Measurements from ENCODE around the gene XPNPEP2.

XPNPEP2 gene

DNA sequence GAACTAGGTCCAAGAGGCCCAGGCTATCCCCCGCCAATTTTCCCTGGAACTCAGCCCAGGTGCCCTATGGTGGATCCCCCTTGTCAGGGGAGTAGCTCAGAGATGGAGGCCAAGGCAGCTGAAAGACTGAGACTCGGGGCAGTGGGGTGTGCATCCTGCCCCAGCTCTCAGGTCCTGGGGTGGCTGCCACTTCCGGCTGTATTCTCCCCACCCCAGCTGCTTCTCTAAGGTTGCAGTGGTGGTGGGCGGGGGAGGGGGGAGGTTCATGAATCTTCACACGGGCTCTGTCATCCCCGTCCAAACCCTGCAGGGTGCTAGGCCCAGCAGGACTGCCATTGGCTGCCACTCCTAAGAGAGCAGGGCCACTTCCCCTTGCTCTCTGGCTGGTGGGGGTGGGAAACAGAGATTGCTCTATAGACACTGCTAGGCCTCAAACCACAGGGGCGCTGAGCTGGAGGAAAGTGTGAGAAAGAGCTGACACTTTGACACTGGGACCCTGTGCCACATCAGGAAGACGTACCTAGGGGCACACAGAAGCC, 42.4 kb downstream of the XPNPEP2 start:
- DNase-seq: peak; percentile 89

DNA sequence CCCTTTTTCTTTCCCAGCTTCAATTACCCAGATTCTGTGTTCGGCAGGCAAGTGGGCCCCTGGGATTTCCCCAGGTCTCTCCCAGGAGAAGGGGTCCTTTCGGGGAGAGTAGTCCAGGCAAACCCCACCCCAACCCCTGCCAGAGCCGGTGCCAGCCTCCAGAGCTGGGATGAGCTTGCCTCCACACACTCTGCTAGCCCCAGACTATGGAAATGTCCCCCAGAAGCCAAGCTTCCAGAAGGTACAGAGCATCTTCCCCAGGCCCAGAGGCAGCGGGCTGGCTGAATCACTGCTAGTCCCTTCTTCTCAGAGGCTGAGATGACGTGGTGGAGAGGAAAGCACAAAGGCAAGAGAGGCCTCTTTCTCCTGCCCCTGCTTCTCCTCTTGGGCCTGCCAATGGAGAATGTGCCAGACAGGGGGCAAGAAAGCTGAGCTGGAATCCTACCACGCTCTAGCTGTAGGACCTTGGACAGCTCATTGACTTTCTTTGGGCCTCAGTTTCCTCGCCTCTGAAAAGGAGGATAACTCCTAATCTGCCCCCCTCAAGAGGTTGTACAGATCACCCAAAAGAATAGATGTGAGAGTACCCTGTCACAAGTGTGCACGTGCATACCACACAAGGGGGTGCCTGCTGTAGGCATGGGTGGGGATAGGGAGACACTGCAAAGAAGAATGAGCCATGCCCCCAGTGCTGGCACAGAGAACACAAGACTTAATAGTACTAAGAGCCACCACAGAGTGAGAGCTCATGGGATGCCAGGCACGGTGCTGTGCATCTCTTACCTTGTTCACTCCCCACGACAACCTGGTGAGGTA, 43.1 kb downstream of the XPNPEP2 start:
- DNase-seq: no peak

DNA sequence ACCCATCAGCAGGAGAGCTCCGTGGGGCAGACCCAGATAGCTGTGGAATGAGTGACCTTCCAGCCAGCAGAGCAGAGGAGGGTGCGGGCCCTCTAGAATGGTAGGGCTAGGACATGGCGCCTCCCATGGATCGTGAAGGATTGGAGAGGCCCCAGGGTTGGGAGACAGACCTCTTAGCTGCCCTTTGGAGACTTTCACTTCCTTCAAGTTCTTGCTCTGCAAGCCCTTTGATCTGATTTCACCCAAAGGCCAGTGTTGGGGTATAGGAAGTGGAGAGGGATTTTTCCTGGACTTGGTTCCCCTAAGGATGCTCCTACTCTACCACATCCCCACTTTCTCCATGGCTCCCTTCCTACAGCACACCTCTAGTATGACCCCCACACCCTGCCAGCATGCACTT, 43.9 kb downstream of the XPNPEP2 start:
- DNase-seq: no peak

DNA sequence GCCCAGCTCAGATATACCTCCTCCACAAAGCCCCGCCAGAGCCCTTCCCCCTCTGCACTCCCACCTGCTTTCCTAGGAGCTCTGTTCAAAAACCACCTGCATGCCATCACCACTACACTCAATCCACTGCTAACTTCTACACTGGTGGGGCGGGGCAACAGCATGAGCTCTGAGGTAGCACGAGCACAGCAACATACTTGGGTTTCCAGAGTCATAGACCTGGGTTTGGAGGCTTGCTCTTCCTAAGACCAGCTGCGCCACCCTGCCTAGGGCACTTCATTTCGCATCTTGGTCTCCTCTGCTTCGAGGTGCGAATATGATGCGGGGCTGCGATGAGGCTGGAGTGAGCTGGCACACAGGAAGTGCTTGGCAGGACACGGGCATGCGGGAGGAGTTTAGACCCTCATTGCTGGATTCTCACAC, 44.5 kb downstream of the XPNPEP2 start:
- no peak for DNase-seq

DNA sequence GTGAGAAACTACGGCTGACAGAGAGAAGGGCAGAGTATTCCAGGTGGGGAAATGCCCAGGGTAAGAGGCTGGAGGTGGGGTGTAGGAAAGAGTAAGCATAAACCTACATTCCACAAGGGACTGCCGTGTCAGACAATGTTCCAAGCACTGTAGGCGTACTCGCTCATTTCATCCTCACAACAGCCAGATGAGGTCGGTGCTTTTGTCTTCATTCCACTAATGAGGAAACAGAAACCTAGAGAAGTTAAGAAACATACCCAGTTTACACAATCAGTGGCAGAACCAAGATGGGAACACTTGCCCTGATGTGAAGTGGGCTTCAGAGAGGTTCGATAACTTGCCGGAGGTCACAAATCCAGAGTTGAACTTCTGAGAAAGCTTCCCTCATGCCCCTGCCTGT, 45.6 kb downstream of the XPNPEP2 start:
- DNase-seq: no peak

DNA sequence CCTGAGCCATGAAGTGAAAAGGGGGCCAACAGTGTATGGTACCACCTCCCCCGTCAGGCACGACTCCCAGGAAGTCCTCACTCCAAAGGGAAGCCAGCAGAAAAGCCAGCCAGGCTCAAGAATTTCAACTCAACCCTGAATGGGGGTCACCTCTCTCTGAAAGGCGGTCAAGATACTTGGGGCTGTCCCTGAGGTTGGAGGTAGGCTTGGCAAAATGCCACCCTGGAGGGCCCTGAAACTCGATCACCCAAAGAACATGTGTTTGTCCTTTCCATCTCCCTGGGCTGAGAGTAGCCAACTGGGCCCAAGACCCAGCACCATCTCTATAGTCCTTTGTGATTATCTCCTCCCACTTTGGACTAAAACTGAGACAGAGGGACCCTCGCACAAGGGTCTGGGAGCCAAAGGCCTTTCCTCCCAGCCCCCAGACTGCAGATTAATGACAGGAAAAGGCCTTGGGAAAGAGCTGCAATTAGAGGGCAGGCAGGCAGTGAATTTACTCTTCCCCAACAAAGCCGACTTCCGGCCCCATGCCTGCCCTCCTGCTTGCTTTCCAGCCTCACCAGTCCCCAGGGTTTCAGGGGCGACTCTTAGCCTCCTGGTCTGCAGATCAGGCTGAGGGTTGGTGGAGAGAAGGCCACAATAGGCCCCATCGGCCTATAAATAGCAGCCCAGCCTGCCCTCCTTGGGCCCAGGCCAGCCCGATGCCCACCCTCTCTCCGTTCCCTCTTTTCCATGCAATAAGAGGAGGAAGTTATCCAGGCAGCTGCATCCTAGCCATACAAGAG, 46.6 kb downstream of the XPNPEP2 start:
- no peak for DNase-seq

DNA sequence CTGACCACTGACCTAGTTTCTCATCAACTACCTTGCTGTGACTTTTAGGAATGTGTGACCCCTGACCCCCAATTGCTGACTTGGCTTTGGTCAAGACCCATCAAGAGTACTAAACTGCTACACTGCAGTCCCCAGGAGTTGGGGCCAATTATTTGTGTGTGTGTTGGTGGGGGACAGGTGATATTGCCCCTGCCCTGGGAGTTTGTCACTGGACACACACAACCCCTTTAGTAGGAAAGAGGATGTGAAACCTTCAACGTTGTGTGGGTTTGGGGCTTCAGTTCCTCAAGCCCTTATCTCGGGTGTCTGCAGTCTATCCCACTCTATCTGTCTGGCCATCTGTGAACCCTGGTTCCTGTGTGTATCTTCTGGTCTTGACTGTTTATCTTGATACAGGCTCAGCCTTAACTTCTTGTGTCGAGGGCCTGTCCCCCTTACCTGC, 47.5 kb downstream of the XPNPEP2 start:
- no peak for DNase-seq

DNA sequence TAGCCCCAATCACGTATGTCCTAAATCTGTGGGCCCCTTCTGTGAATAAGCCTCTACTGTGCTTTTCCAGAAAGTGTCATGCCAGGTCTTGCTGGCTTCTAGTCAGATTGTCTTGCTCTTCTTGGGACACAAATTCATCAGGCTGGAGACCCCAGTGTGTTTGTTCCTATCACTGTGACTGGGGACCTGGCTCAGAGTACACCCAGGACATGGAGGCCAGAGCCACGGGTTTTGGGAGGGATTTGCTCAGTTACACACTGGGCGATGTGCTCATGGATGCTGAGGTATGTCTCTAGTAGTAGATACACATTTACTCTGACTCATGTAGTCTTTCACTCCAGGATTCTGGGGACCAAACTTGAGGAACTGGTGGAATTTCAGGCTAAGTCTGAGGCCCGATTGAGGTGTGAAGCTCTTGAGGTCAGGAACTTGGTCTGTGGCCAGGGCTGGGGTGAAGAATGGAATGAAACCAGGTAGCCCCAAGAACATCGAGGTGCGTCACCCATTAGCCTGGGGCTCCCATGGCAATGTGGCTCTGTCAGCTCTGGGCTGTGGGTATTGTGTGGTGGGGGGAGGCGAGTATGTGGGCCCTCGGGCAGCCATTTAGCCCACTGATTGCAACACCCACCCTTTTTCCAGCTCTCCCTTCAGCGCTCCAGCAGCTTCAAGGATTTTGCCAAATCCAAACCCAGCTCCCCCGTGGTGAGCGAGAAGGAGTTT, 48.7 kb downstream of the XPNPEP2 start:
- no peak for DNase-seq

DNA sequence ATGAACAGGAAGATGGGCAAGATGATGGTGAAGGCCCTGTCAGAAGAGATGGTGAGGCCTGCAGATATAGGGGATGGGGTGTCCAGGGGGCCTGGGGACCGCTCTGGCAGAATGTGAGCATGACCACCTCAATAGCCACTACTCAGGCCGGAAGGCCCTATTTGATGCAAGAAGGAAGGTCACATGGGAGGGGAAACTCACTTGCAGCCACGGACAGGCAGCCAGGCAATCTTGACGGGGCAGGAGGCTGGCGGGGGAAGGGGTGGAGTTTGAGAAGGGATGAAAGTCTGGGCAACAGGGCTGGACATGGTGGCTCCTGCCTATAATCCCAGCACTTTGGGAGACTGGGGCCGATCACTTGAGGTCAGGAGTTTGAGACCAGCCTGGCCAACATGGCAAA, 49.7 kb downstream of the XPNPEP2 start:
- no peak for DNase-seq

DNA sequence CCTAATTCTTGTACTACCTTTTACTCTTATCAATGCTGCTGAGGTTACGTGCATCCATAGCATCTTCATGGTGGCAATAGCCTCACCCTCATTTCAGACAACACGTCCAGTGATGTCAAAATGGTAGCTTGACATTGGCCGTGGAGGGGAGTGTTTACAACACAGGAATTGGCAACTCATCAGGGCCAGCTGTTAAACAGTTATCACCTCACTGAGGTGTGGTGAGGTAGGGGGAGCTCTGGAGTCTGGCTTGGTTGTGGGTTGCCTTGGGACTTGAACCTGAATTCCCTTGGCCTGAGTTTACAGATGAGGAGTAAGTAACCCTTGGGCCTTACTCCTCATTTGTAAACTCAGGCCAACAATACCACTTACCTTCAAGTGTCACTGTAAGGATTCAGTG, 51.4 kb downstream of the XPNPEP2 start:
- no peak for DNase-seq

DNA sequence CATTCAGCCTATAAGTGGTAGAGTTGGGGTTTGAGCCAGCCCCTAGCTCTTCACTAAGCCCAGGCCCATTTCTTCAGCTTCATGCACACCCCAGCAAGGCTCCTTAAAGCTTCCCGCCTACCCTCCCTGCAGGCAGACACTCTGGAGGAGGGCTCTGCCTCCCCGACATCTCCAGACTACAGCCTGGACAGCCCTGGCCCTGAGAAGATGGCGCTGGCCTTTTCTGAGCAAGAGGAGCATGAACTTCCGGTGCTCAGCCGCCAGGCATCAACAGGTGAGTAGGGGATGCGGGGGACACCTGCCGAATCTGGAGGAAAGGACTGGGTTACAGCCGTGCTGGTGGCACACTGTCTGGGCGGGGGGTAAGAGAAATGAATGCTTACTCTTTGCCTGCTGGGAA, 52.0 kb downstream of the XPNPEP2 start:
- DNase-seq: no peak

DNA sequence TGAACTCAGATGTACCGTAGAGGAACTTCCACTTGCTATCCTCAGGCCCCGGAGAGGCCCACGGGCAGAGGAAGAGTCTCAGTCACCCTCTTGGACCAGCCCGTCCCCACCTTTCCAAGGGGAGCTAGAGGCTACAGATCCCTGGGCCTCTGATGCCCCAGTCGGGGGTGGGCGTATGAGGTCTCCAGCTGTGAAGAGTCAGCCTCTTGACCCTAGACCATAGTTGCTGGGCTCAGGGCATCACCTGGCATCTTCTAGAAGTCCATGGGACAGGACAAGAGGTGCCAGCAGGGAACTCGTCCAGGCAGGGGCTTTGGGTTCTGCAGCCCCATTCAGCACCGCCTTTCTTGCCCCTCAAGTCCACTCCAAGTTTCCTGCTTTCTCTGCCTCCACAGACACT, 52.6 kb downstream of the XPNPEP2 start:
- no peak for DNase-seq

DNA sequence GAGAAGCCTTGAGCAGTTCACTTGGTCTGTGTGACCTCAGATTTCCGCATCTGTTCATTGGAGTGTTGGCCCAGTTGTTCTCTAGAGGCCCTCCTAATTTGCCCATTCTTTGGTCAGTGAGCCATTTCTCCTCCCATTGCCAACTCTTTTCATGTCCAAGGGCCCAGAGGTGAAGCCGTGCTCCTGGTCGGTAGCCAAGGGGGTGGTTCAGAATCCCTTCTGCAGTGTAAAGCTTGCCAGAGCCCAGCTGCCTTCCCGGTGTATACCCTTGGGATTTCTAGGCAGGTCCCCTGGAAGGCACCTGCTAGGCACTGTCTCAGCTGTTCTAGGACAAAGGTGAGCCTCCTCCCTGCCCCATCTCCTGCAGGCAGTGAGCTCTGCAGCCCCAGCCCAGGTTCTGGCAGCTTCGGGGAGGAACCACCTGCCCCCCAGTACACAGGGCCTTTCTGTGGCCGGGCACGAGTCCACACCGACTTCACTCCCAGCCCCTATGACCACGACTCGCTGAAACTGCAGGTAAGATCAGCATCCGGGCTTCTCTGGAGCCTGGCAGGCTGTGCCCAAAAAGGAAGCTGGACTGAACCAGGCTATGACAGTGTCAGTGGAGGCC, 53.3 kb downstream of the XPNPEP2 start:
- DNase-seq: no peak

DNA sequence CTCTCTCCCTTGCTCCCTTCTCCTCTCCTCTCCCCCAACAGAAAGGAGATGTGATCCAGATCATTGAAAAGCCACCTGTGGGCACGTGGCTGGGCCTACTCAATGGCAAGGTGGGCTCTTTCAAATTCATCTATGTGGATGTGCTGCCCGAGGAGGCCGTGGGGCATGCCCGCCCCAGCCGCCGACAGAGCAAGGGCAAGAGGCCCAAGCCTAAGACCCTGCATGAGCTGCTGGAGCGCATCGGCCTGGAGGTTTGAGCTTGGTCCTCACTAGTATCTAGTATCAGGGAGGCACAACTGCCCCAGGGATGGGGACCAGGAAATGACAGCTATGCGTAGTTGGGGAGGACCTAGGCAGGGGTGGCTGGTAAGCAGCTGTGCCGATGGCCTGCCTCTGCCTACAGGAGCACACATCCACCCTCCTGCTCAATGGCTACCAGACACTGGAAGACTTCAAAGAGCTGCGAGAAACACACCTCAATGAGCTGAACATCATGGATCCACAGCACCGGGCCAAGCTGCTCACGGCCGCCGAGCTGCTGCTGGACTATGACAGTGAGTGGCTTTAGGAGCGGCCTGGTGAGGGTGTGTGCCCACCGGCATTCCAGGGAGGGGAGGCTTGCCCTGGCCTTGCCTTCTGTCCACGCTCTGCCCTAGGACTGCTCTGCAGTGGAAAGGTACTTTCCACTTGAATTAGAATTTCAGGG, 54.0 kb downstream of the XPNPEP2 start:
- no peak for DNase-seq

DNA sequence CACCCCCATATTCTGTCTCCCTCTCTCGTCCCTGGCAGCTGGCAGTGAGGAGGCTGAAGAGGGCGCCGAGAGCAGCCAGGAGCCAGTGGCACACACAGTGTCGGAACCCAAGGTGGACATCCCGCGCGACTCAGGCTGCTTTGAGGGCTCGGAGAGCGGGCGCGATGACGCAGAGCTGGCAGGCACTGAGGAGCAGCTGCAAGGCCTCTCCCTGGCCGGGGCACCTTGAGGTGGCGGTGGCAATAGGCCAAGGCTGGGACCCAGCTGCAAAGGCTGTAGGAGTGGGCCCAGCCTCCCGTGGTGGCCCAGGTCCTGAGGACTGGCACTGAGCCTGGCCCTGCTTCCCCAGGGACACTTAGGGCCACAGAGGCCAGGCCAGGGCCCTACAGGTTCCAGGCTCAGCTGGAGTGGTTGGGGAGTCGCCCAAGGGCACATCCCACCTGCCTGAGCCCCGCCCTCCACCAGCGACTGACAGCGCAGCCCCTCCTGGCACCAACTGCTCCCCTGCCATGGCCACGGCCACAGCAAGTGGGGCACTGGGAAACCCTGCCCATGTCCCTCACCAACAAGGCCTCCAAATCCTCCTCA, 54.9 kb downstream of the XPNPEP2 start:
- no peak for DNase-seq

DNA sequence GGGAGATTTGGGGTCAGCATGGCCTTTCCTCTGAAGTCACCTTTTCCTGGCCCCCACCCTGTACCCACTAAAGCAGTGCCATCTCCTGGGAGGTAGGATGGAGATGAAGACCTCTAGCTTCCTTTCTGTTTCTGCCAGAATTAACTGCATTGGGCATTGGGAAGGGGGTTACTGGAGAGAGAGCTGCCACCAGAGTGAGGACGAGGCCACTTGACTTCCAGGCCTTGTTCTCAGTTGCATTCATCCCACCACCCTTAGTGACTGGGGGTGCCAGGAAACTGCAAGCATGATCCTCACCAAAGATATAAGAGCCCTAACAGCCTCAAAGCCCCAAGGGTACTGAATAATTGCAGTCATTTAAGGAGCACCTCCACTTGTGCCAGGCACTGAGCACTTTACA, 56.8 kb downstream of the XPNPEP2 start:
- no peak for DNase-seq

DNA sequence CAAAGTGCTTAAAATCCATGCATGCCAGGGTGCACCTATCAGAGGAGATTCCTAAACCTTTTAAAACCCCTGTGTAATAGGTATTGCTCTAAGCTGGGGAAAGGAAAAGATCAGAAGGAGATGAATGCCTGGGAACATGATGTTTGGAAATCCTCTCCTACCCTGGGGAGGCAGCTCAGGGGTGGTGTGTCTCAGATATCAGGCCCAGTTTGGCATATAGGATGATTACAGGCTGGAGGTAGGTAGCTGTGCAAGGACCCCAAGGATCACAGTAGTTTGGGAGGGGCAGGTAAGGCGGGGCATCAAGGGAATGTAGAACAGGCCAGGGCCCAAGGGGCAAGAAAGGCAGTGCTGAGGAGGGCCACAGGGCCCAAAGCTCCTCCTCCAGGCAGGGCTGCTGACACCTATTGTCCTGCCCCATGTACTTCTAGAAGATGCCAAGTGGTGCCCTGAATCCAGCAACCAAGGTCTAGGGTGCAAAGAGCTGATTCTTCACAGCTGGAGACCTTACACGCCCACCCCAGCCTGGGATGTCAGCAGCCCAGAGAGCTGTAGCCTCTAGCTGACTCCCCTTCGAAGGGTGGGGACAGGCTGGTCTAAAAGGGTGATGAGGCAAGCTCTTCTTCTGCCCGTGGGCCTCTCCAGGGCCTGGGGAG, 58.6 kb downstream of the XPNPEP2 start:
- DNase-seq: no peak

DNA sequence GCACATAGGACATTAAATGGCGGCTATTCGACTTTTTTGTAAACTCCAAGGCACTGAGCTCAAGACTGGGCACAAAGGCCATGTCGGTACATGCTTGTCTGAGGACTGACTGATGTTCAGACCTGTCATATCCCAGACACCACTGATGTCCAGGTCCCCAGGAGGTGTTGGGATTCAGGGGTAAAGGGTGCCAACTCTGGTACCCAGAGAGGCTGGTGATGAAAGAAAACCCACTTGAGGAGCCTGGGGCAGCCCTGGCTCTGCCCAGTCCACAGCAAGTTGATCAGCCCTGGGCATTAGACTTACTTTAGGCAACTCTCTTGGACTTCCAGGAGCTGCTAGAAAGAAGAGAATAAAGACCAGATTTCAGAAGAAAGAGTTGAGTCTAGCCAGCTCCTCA, 59.7 kb downstream of the XPNPEP2 start:
- no peak for DNase-seq

DNA sequence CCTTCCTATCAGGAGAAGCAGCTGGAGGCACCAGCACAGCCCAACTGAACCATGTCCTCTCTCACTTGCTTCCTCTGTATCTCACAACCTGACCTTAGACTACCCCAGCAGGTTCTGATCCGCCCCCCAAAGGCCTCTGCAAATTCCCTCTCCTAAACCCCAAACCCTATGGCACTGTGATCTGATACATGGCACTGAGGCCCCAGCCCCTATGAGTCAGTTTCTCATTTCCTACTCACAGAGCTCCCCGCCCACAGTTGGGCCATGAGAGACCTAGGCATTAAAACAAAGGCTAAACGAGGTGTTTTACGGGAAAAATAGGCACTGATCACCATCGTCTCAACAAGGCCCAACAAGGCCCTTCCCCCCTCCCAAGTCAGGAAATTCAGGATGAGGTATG, 60.1 kb downstream of the XPNPEP2 start:
- no peak for DNase-seq

DNA sequence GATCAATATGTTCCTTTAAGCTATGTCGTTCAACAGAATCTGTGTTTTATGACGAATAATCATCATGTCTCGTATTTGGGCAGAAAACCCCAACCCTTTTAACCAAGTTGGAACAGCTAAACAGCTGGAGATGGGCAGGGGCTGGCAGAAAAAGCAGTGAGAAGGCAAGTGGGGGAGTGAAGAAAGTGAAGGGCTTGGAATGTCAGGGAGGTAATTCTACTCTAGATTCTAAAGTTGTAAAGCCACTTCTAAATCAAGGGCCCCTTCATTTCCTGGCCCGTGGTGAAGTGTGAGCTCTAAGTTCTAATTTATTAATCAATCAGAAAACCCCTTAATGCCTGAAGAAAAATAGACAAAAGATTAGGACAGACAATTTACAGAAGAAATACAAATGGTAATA, 61.4 kb downstream of the XPNPEP2 start:
- no peak for DNase-seq

DNA sequence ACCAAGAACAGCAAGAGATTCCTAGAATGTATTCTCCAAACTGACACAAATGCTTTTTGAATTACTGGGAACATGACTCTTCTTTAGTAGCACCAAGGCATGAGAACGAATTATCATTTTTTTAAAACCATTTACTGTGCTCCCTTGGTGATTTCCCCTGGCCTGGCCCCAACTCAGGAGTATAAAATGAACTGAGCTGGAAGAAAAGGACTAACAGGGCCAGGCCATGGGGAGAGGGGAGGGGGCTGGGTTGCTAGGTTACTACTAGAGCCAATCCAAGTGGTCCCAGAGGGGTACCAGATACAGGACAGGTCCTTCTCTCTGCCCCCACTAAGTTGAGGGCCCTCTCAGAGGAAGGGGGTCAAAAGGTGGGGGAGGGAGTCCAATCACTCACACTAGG, 64.1 kb downstream of the XPNPEP2 start:
- DNase-seq: no peak
